H9 (cell line): ENCODE data around the gene MSL2. TPM values are rescaled to one million over a fixed set of nuclear protein-coding genes. Genes with fewer than 3 reads are reported as not detected.
A peak's percentile ranks its signal among the peaks of the same experiment; 100 is the strongest.

Source experiments
- DNase-seq: peaks from one replicate; pipeline ENCODE4 v3.0.0-alpha.2; 2017
- H2AFZ ChIP-seq: one replicate; pipeline ENCODE4 v1.6.1; 2013; ENCODE audit warnings: mild to moderate bottlenecking, low read length, control low read depth, moderate library complexity
- H2AK5ac ChIP-seq: 2 replicates; pipeline ENCODE4 v1.6.1; 2013; ENCODE audit warnings: low read length, control low read depth, mixed read lengths; ENCODE audit not compliant: insufficient read length
- H2BK120ac ChIP-seq: one replicate; pipeline ENCODE4 v1.6.1; 2013; ENCODE audit warnings: low read depth, mild to moderate bottlenecking, low read length, control low read depth, inconsistent platforms; ENCODE audit not compliant: poor library complexity, severe bottlenecking
- H2BK12ac ChIP-seq: 2 replicates; pipeline ENCODE4 v1.6.1; 2013; ENCODE audit warnings: low read length, control low read depth, mixed read lengths, low read depth; ENCODE audit not compliant: insufficient read length
- H2BK15ac ChIP-seq: 2 replicates; pipeline ENCODE4 v1.6.1; 2013; ENCODE audit warnings: low read depth, low read length, control low read depth
- H2BK20ac ChIP-seq: one replicate; pipeline ENCODE4 v1.6.1; 2013; ENCODE audit warnings: low read depth, mild to moderate bottlenecking, low read length, control low read depth, inconsistent platforms; ENCODE audit not compliant: poor library complexity, severe bottlenecking
- H2BK5ac ChIP-seq: 2 replicates; pipeline ENCODE4 v1.6.1; 2013; ENCODE audit warnings: low read length, control low read depth, mixed read lengths; ENCODE audit not compliant: insufficient read length
- H3K14ac ChIP-seq: 2 replicates; pipeline ENCODE4 v1.6.1; 2013; ENCODE audit warnings: low read length, control low read depth; ENCODE audit not compliant: insufficient read depth
- H3K18ac ChIP-seq: 2 replicates; pipeline ENCODE4 v1.6.1; 2013; ENCODE audit warnings: low read depth, mild to moderate bottlenecking, mixed read lengths, low read length, control low read depth; ENCODE audit not compliant: insufficient read length
- H3K23ac ChIP-seq: 2 replicates; pipeline ENCODE4 v1.6.1; 2013; ENCODE audit warnings: low read length, control low read depth, mixed read lengths, low read depth; ENCODE audit not compliant: insufficient read length
- H3K23me2 ChIP-seq: 2 replicates; pipeline ENCODE4 v1.6.1; 2013; ENCODE audit warnings: low read depth, mild to moderate bottlenecking, mixed read lengths, low read length, control low read depth; ENCODE audit not compliant: insufficient read length, poor library complexity, severe bottlenecking
- H3K27ac ChIP-seq: 2 replicates; pipeline ENCODE4 v1.5.1; 2013; ENCODE audit warnings: low read length, control low read depth, mixed read lengths, low read depth; ENCODE audit not compliant: insufficient read length
- H3K27me3 ChIP-seq: 2 replicates; pipeline ENCODE4 v1.6.1; 2013; ENCODE audit warnings: low read length, control low read depth, inconsistent platforms; ENCODE audit not compliant: insufficient read depth
- H3K4ac ChIP-seq: 2 replicates; pipeline ENCODE4 v1.6.1; 2013; ENCODE audit warnings: low read depth, mild to moderate bottlenecking, control low read depth, inconsistent platforms, low read length, moderate library complexity
- H3K4me1 ChIP-seq: 2 replicates; pipeline ENCODE4 v1.6.1; 2013; ENCODE audit warnings: low read length, control low read depth, inconsistent platforms; ENCODE audit not compliant: insufficient read depth
- H3K4me2 ChIP-seq: 2 replicates; pipeline ENCODE4 v1.6.1; 2013; ENCODE audit warnings: low read length, control low read depth, mixed read lengths; ENCODE audit not compliant: insufficient read length, insufficient read depth
- H3K56ac ChIP-seq: 2 replicates; pipeline ENCODE4 v1.6.1; 2013; ENCODE audit warnings: low read depth, mild to moderate bottlenecking, mixed read lengths, low read length, control low read depth; ENCODE audit not compliant: insufficient read length
- H3K79me1 ChIP-seq: 2 replicates; pipeline ENCODE4 v1.6.1; 2013; ENCODE audit warnings: low read depth, mild to moderate bottlenecking, moderate library complexity, low read length, control low read depth, inconsistent platforms; ENCODE audit not compliant: insufficient read depth, poor library complexity, severe bottlenecking
- H3K79me2 ChIP-seq: 2 replicates; pipeline ENCODE4 v1.6.1; 2013; ENCODE audit warnings: low read length, control low read depth, inconsistent platforms; ENCODE audit not compliant: insufficient read depth
- H3K9ac ChIP-seq: 2 replicates; pipeline ENCODE4 v1.6.1; 2013; ENCODE audit warnings: low read length, control low read depth, mixed read lengths; ENCODE audit not compliant: insufficient read length; ENCODE audit errors: extremely low read depth
- H3K9me3 ChIP-seq: one replicate; pipeline ENCODE4 v1.6.1; 2013; ENCODE audit warnings: low read depth, low read length, inconsistent platforms; ENCODE audit not compliant: control insufficient read depth
- H3T11ph ChIP-seq: one replicate; pipeline ENCODE4 v1.6.1; 2013; ENCODE audit warnings: mild to moderate bottlenecking, low read length, control low read depth, inconsistent platforms
- H4K20me1 ChIP-seq: one replicate; pipeline ENCODE4 v1.6.1; 2013; ENCODE audit not compliant: control insufficient read depth, insufficient read length, insufficient read depth
- H4K5ac ChIP-seq: 2 replicates; pipeline ENCODE4 v1.6.1; 2013; ENCODE audit warnings: low read depth, mild to moderate bottlenecking, mixed read lengths, low read length, control low read depth; ENCODE audit not compliant: insufficient read length
- H4K8ac ChIP-seq: replicated peaks from 2 replicates; pipeline ENCODE4 v1.6.1; 2013; ENCODE audit warnings: low read length, control low read depth, mixed read lengths, low read depth; ENCODE audit not compliant: insufficient read length
- H4K91ac ChIP-seq: 2 replicates; pipeline ENCODE4 v1.6.1; 2013; ENCODE audit warnings: low read depth, mild to moderate bottlenecking, moderate library complexity, mixed read lengths, low read length, control low read depth; ENCODE audit not compliant: insufficient read length
- H3K27ac Mint-ChIP-seq, 3 experiments: 2 replicates in 2 of 3; 3 replicates in 1 of 3; pipeline ENCODE4 v1.8.0; 2020 to 2021; ENCODE audit warnings: mixed read lengths in 3 of 3, mild to moderate bottlenecking in 1 of 3, moderate library complexity in 1 of 3
- H3K27me3 Mint-ChIP-seq: 2 replicates; pipeline ENCODE4 v1.8.0; 2021; ENCODE audit warnings: low read depth, mild to moderate bottlenecking, moderate library complexity, mixed read lengths
- H3K36me3 Mint-ChIP-seq, 3 experiments: 2 replicates in 2 of 3; 3 replicates in 1 of 3; pipeline ENCODE4 v1.8.0; 2020 to 2021; ENCODE audit warnings: low read depth in 3 of 3, mixed read lengths in 3 of 3; ENCODE audit not compliant: insufficient read depth in 1 of 3
- H3K4me1 Mint-ChIP-seq, 2 experiments: 2 replicates each; pipeline ENCODE4 v1.8.0; 2020; ENCODE audit warnings: mixed read lengths in 2 of 2
- H3K4me3 Mint-ChIP-seq, 2 experiments: 2 replicates in 1 of 2; 3 replicates in 1 of 2; pipeline ENCODE4 v1.8.0; 2020 to 2021; ENCODE audit warnings: mild to moderate bottlenecking in 2 of 2, mixed read lengths in 2 of 2, moderate library complexity in 1 of 2
- H3K9me3 Mint-ChIP-seq, 2 experiments: 2 replicates in 1 of 2; 3 replicates in 1 of 2; pipeline ENCODE4 v1.8.0; 2020; ENCODE audit warnings: mild to moderate bottlenecking in 2 of 2, mixed read lengths in 2 of 2, moderate library complexity in 1 of 2
- CTCF ChIP-seq: fragments of 200-600 bp; sonication (generic); conservative IDR thresholded peaks from 3 replicates; pipeline ENCODE4 v1.8.0; 2021; ENCODE audit warnings: antibody characterized with exemption, mild to moderate bottlenecking
- WGBS: extraction: QIAGEN DNeasy Blood & Tissue Kit; methylation state at CpG from one replicate; pipeline ENCODE4 v1.1.7; 2013; ENCODE audit warnings: missing lambda C conversion rate, low lambda C conversion rate, mixed read lengths; ENCODE audit not compliant: insufficient read length; ENCODE audit errors: extremely low coverage; 5-methylcytosine and 5-hydroxymethylcytosine counted together
- total RNA-seq: library from RNA; stranded (reverse); gene quantifications from 2 replicates; pipeline ENCODE4 v1.2.1, GENCODE V29; 2021

The MSL2 gene
- total RNA-seq, 1 experiment from 2014 or later = 42.7 TPM

DNA sequence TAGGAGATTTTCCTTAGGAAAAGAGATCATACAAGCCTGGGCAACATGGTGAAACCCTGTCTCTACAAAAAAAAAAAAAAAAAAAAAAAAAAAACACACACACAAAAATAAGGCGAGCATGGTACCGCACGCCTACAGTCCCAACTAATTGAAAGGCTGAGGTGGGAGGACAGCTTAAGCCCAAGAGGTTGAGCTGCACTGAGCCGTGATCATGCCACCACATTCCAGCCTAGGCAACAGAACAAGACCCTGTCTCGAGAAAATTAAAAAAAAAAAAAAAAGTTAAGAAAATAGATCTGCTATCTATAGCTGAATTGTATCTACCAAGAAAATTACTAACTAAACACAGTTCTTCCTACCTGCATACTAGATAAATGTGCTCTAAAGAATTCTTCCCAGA lies 7.1 kb downstream of the MSL2 start:
- H2AFZ ChIP-seq = no peak overlapping the region
- no peak overlapping the region for H4K5ac ChIP-seq
- no peak overlapping the region for H3T11ph ChIP-seq
- no peak overlapping the region for H2BK15ac ChIP-seq
- H3K79me1 ChIP-seq = peaks cover 6% of the 10 kb centered on the region
- peaks cover 74% of the 10 kb centered on the region for H3K79me2 ChIP-seq
- no peak overlapping the region for H2BK5ac ChIP-seq
- no peak overlapping the region for H3K23ac ChIP-seq
- H3K56ac ChIP-seq = no peak overlapping the region
- no peak for DNase-seq
- H3K9me3 ChIP-seq = no peaks in the 10 kb centered on the region
- H3K18ac ChIP-seq = no peak overlapping the region
- no peak overlapping the region for H2BK120ac ChIP-seq
- H4K20me1 ChIP-seq = no peaks in the 10 kb centered on the region
- H3K36me3 Mint-ChIP-seq = peaks cover 4 to 12% (median 5%) of the 10 kb centered on the region in 3 experiments; a peak in 6 of 7 replicates
- no peaks in the 10 kb centered on the region for H3K23me2 ChIP-seq
- no peaks in the 10 kb centered on the region for H3K27me3 Mint-ChIP-seq
- no peaks in the 10 kb centered on the region for H3K27me3 ChIP-seq
- H3K27ac ChIP-seq = no peak overlapping the region
- no peak overlapping the region for H3K4ac ChIP-seq
- no CpG with 5 or more reads among the region's 5 CpGs for WGBS
- H3K4me1 Mint-ChIP-seq = peaks cover 55 to 57% of the 10 kb centered on the region in 2 experiments
- H3K27ac Mint-ChIP-seq = no peak overlapping the region
- no peaks in the 10 kb centered on the region for H3K9me3 Mint-ChIP-seq
- no peak overlapping the region for H4K91ac ChIP-seq
- H2BK20ac ChIP-seq = no peak overlapping the region
- H4K8ac ChIP-seq = no peak overlapping the region
- no peak overlapping the region for H3K9ac ChIP-seq
- H2BK12ac ChIP-seq = no peak overlapping the region
- peak overlapping the region in 1 of 2 experiments; percentile 63; a peak in 2 of 5 replicates for H3K4me3 Mint-ChIP-seq
- no peak overlapping the region for H3K4me2 ChIP-seq
- no peak overlapping the region for H3K14ac ChIP-seq
- H2AK5ac ChIP-seq = no peak overlapping the region
- no peak for TF ChIP-seq CTCF
- H3K4me1 ChIP-seq = peaks cover 2% of the 10 kb centered on the region; the same call in 1 of the 2 replicates
